Measurements from ENCODE around the gene EHMT2. TPM values are rescaled to one million over a fixed set of nuclear protein-coding genes. Genes with fewer than 3 reads are reported as not detected.

Gene EHMT2
- polyA plus RNA-seq, 1 donor (not counting 4 experiments of a cell fraction or from before 2014, with no cell fraction given) = 17.7 TPM

DNA sequence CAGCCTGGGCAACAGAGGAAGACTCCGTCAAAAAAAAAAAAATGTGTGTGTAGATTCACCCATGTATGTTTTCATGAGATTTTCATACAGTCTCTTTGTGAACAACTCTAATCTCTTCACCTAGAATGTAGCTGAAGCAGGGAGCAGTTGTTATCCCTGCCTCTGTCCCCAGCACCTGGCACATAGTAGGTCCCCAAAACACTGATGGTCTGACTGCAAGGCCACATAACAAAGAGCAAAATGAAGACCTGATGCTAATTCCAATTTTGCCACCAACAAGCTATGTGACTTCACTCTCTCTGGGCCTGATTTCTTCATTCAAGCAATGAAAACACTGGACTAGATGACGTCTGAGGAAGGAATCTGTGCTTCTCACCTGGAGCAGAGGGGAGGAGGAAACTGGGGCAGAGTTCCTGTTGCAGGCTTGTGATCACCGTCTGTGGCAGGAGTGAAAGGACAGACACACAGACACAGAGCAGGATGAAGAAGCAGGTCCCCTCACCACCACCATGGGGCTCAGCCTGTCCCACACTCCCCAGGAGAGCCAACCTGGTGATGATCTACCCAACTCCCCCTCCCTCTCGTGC is 23.3 kb downstream of the EHMT2 start:
- no peaks in the 10 kb centered on the region for H4K20me1 ChIP-seq (ENCODE audit: control insufficient read depth, extremely low read depth, insufficient read depth, low read length)
- peaks cover 4% of the 10 kb centered on the region for H3K4me1 ChIP-seq (ENCODE audit: control insufficient read depth, extremely low read depth, insufficient read depth, low read length)
- DNase-seq (ENCODE audit: low read depth, low spot score) (no peak), FAIRE-seq (no peak)
- no peaks in the 10 kb centered on the region for H3K79me2 ChIP-seq (ENCODE audit: control insufficient read depth, insufficient read depth, low read length)
- no peaks in the 10 kb centered on the region for H3K9me3 ChIP-seq (ENCODE audit: control insufficient read depth, low read depth, low read length)
- no peaks in the 10 kb centered on the region for H3K36me3 ChIP-seq (ENCODE audit: control insufficient read depth in 2 of 2, extremely low read depth in 1 of 2, insufficient read depth in 2 of 2, low read length in 2 of 2)
- H3K4me3 ChIP-seq (ENCODE audit: control insufficient read depth in 2 of 3, extremely low read depth in 1 of 3, insufficient read depth in 2 of 3, low read depth in 1 of 3, low read length in 3 of 3) = no peak overlapping the region
- no peak overlapping the region for H2AFZ ChIP-seq (ENCODE audit: control insufficient read depth, low read length)
- no peak for TF ChIP-seq EZH2 (IDR thresholded peaks at IDR 0.05; ENCODE audit: low read length)
- TF ChIP-seq, protein P1, sequence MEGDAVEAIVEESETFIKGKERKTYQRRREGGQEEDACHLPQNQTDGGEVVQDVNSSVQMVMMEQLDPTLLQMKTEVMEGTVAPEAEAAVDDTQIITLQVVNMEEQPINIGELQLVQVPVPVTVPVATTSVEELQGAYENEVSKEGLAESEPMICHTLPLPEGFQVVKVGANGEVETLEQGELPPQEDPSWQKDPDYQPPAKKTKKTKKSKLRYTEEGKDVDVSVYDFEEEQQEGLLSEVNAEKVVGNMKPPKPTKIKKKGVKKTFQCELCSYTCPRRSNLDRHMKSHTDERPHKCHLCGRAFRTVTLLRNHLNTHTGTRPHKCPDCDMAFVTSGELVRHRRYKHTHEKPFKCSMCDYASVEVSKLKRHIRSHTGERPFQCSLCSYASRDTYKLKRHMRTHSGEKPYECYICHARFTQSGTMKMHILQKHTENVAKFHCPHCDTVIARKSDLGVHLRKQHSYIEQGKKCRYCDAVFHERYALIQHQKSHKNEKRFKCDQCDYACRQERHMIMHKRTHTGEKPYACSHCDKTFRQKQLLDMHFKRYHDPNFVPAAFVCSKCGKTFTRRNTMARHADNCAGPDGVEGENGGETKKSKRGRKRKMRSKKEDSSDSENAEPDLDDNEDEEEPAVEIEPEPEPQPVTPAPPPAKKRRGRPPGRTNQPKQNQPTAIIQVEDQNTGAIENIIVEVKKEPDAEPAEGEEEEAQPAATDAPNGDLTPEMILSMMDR (optimal IDR thresholded peaks at IDR 0.05 in 1 of 3, IDR thresholded peaks at IDR 0.05 in 1 of 3, conservative IDR thresholded peaks at IDR 0.05 in 1 of 3; ENCODE audit: extremely low read depth in 1 of 3, insufficient read depth in 2 of 3, low read length in 3 of 3) = no peak
- H3K27ac ChIP-seq (ENCODE audit: control insufficient read depth, insufficient read depth, low read length) = no peak overlapping the region
- dilution Hi-C loops (cut with MboI; ENCODE audit: extremely low pct_ligation_motif_present, low sequenced_read_pairs) = no loop called here
- H3K27me3 ChIP-seq (ENCODE audit: control insufficient read depth, extremely low read depth, insufficient read depth, low read length) = no peaks in the 10 kb centered on the region
- no peak overlapping the region for H3K9ac ChIP-seq (ENCODE audit: control insufficient read depth, extremely low read depth, insufficient read depth, low read length)
- no peak overlapping the region for H3K4me2 ChIP-seq (ENCODE audit: control insufficient read depth, extremely low read depth, insufficient read depth, low read depth, low read length)
- H3K9me1 ChIP-seq (ENCODE audit: control insufficient read depth, extremely low read depth, insufficient read depth, low read length) = no peaks in the 10 kb centered on the region

DNA sequence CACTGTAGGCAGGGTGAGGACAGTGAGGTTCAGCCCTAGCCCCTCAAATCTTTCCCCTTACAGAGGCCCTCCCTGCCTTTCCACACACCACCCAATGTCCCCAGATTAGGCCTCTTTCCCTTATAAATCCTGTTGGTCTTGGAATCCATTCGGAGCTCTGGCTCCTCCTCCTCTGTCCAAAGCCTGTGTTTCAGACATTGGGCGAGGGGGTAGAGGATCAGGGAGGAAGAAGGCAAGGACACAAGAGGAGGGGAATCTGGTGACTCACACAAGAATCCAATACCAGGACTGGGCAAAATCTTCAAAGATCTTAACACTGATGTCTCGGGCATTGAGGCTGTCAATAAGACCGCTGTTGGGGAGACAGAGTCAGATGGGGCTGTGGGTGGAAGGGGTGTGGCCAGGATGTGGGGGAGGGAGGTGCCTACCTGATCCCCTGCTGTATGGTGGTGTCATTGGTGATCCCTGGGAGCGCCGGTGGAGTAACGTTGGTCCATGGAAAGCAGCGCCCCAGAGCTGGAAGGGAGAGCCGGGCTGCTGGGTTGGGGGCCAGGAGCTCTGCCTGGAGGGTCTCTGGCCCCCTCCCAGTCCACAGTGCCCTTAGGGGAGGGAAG is 26.3 kb downstream of the EHMT2 start:
- no peaks in the 10 kb centered on the region for H3K79me2 ChIP-seq (ENCODE audit: control insufficient read depth, insufficient read depth, low read length)

More for the DNA sequence above, 26.3 kb downstream of the EHMT2 start:
- FAIRE-seq (no peak), DNase-seq (ENCODE audit: low read depth, low spot score) (no peak)
- H2AFZ ChIP-seq (ENCODE audit: control insufficient read depth, low read length) = no peak overlapping the region
- no peaks in the 10 kb centered on the region for H3K9me3 ChIP-seq (ENCODE audit: control insufficient read depth, low read depth, low read length)
- H3K4me3 ChIP-seq (ENCODE audit: control insufficient read depth in 2 of 3, extremely low read depth in 1 of 3, insufficient read depth in 2 of 3, low read depth in 1 of 3, low read length in 3 of 3) = no peak overlapping the region
- no peaks in the 10 kb centered on the region for H4K20me1 ChIP-seq (ENCODE audit: control insufficient read depth, extremely low read depth, insufficient read depth, low read length)
- H3K27ac ChIP-seq (ENCODE audit: control insufficient read depth, insufficient read depth, low read length) = no peak overlapping the region
- no peak overlapping the region for H3K9ac ChIP-seq (ENCODE audit: control insufficient read depth, extremely low read depth, insufficient read depth, low read length)
- dilution Hi-C loops (cut with MboI; ENCODE audit: extremely low pct_ligation_motif_present, low sequenced_read_pairs) = no loop called here
- H3K27me3 ChIP-seq (ENCODE audit: control insufficient read depth, extremely low read depth, insufficient read depth, low read length) = no peaks in the 10 kb centered on the region
- no peak overlapping the region for H3K4me2 ChIP-seq (ENCODE audit: control insufficient read depth, extremely low read depth, insufficient read depth, low read depth, low read length)
- no peaks in the 10 kb centered on the region for H3K36me3 ChIP-seq (ENCODE audit: control insufficient read depth in 2 of 2, extremely low read depth in 1 of 2, insufficient read depth in 2 of 2, low read length in 2 of 2)
- H3K9me1 ChIP-seq (ENCODE audit: control insufficient read depth, extremely low read depth, insufficient read depth, low read length) = no peaks in the 10 kb centered on the region
- H3K4me1 ChIP-seq (ENCODE audit: control insufficient read depth, extremely low read depth, insufficient read depth, low read length) = peaks cover 5% of the 10 kb centered on the region
- no peak for TF ChIP-seq EZH2 (IDR thresholded peaks at IDR 0.05; ENCODE audit: low read length)
